ENCODE results near the gene GPR3. TPM values are rescaled to one million over a fixed set of nuclear protein-coding genes. Genes with fewer than 3 reads are reported as not detected.

GPR3 gene
- total and polyA plus RNA-seq, 10 of the 15 experiments (the other 5 are each of a cell fraction or from before 2014, with no cell fraction given): 0.33 to 1.4 (median 0.63) TPM; not detected in 3

- in situ Hi-C loops (cut with MboI): no loop called here
- Histone ChIP-seq H3K27ac (ENCODE audit: control insufficient read depth, insufficient read depth) (no peak overlapping the region), H3K27me3 (replicated peaks in 1 of 2; ENCODE audit: control insufficient read depth in 2 of 2, insufficient read depth in 2 of 2, low read length in 1 of 2) (no peaks in the 10 kb centered on the region; a peak in 1 of 4 replicates), H2AFZ (ENCODE audit: control insufficient read depth, low read depth, low read length) (no peak overlapping the region), H3K9ac (ENCODE audit: control insufficient read depth, insufficient read depth, low read length) (no peak overlapping the region), H4K20me1 (ENCODE audit: control insufficient read depth, insufficient read depth) (no peaks in the 10 kb centered on the region), H3K4me2 (ENCODE audit: control insufficient read depth, insufficient read depth) (no peak overlapping the region), H3K79me2 (ENCODE audit: control insufficient read depth, insufficient read depth, low read length) (no peaks in the 10 kb centered on the region), H3K36me3 (ENCODE audit: control insufficient read depth in 2 of 2, insufficient read depth in 2 of 2, low read length in 1 of 2) (no peaks in the 10 kb centered on the region), H3K4me3 (no peak overlapping the region), H3K4me1 (ENCODE audit: control insufficient read depth, insufficient read depth, low read length) (peaks cover 13% of the 10 kb centered on the region), H3K9me3 (replicated peaks; ENCODE audit: control insufficient read depth, insufficient read depth, low read length) (no peaks in the 10 kb centered on the region)
- intact Hi-C loops (cut with micrococcal nuclease; ENCODE audit: unreplicated experiment): no loop called here
- FAIRE-seq (no peak), ATAC-seq (no peak), DNase-seq (ENCODE audit: low read depth, low spot score) (no peak)
- BruUV-seq (replicated peaks): no TSS peak
- TF ChIP-seq NRF1 (conservative IDR thresholded peaks at IDR 0.05; ENCODE audit: low read depth, low read length) (no peak), SIX5 (IDR thresholded peaks at IDR 0.05; ENCODE audit: low read depth, low read length, severe bottlenecking) (no peak), NR2F1 (conservative IDR thresholded peaks at IDR 0.05) (no peak), CHD1 (IDR thresholded peaks at IDR 0.05; ENCODE audit: low read depth, low read length) (no peak), SUZ12 (IDR thresholded peaks at IDR 0.05; ENCODE audit: unreplicated experiment) (no peak), MXI1 (IDR thresholded peaks at IDR 0.05; ENCODE audit: low read depth, low read length) (no peak), EP300 (IDR thresholded peaks at IDR 0.05; ENCODE audit: borderline replicate concordance in 1 of 2, control insufficient read depth in 1 of 2, low read depth in 2 of 2, low read length in 2 of 2) (no peak), LARP7 (IDR thresholded peaks at IDR 0.05) (no peak), BHLHE40 (IDR thresholded peaks at IDR 0.05; ENCODE audit: borderline replicate concordance in 1 of 2, low read depth in 2 of 2, low read length in 1 of 2) (no peak), PKNOX1 (IDR thresholded peaks at IDR 0.05) (no peak), IRF3 (IDR thresholded peaks at IDR 0.05) (no peak)
- POLR2A ChIA-PET: no interaction called here
- SMC1A ChIA-PET (ENCODE audit: uncharacterized antibody, unreplicated experiment): interaction anchor here (1.3 to 2.0 kb wide), 4 partner anchors 9 to 35 kb away, joined by 3 to 5 read pairs (median 4); no protein-coding TSS in a partner anchor
- RAD21 ChIA-PET (ENCODE audit: unreplicated experiment): interaction anchor here (1.1 to 3.1 kb wide), 4 partner anchors 31 to 257 kb away, joined by 3 to 16 read pairs (median 6); partner anchors contain the start of gene GPR3
- WGBS (ENCODE audit: insufficient coverage, insufficient replicate concordance, low lambda C conversion rate, missing lambda C conversion rate): 39% methylated on average over 13 of the region's 13 CpGs
- CTCF ChIA-PET: interaction anchor here (0.7 to 8.7 kb wide), 8 partner anchors 9 to 58 kb away, joined by 3 to 126 read pairs (median 11); partner anchors contain the start of genes GPR3, MAP3K6 and SYTL1
Observed at GRCh38 chr1:27356277-27356618, 36.2 kb upstream of the GPR3 start.
